ENCODE measurements around the gene FSTL4.

FSTL4 gene

DNA sequence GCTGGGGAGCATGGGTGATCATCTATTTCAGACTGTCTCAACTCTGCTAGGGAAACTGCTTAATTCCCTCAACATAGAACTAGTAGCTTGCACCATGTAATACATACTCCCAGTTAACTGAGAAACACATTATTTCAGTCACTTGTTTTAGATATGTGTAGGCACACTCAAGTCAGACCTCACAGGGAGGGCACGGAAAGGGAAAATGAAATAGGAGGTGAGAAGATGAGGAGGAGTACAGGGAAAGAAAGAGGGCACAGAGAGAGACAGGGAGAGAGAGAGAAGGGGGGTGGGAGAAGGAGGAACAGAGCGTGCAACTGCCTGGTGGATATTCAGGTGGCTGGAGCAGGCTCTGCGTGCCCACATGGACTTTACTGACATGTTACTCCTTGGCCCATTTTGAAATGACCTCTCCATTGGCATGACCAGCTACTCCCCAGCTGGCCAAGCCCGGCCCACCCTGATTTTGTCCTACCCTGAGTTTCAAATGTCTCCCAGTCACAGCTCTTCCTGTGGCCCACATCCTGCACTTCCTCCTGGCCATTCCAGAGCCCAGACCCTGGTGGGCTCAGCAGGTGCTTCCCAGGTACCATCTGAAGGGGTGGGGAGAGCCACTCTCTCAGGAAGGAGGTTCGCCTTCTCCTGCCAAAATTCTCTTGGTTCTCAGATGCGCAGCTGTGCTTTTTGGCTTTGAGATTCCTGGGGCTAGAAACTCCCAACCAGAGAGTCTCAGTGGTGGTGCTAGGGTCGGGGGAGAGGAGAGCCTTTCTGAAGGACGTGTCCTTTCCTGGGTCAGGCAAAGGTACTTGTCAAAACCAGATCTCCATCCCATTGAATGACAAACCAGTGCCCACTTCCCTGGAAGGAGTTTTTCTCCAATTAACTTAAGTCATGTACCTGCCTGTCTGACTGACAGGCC is 229.4 kb downstream of the FSTL4 start:
- H3K4me3 ChIP-seq (ENCODE audit: low read length) = no peak overlapping the region
- H3K9me2 ChIP-seq (replicated peaks; ENCODE audit: insufficient read depth, low read length) = no peaks in the 10 kb centered on the region
- no peaks in the 10 kb centered on the region for H4K20me1 ChIP-seq (ENCODE audit: insufficient read depth, low read length)
- no peaks in the 10 kb centered on the region for H3K9me3 ChIP-seq (replicated peaks; ENCODE audit: insufficient read depth, low read length)
- H3K4me1 ChIP-seq (ENCODE audit: low read length) = no peaks in the 10 kb centered on the region
- no peak for TF ChIP-seq EZH2 (optimal IDR thresholded peaks at IDR 0.05; ENCODE audit: low read depth, low read length)
- TF ChIP-seq EZH2phosphoT487 (IDR thresholded peaks at IDR 0.05; ENCODE audit: low read length) = no peak
- TF ChIP-seq, protein P1, sequence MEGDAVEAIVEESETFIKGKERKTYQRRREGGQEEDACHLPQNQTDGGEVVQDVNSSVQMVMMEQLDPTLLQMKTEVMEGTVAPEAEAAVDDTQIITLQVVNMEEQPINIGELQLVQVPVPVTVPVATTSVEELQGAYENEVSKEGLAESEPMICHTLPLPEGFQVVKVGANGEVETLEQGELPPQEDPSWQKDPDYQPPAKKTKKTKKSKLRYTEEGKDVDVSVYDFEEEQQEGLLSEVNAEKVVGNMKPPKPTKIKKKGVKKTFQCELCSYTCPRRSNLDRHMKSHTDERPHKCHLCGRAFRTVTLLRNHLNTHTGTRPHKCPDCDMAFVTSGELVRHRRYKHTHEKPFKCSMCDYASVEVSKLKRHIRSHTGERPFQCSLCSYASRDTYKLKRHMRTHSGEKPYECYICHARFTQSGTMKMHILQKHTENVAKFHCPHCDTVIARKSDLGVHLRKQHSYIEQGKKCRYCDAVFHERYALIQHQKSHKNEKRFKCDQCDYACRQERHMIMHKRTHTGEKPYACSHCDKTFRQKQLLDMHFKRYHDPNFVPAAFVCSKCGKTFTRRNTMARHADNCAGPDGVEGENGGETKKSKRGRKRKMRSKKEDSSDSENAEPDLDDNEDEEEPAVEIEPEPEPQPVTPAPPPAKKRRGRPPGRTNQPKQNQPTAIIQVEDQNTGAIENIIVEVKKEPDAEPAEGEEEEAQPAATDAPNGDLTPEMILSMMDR (IDR thresholded peaks at IDR 0.05; ENCODE audit: low read length) = no peak
- H3K27me3 ChIP-seq (replicated peaks; ENCODE audit: insufficient read depth, low read length) = no peaks in the 10 kb centered on the region
- no peak overlapping the region for H2AFZ ChIP-seq (ENCODE audit: low read length)
- H3K27ac ChIP-seq (ENCODE audit: low read length) = no peak overlapping the region
- H3K4me2 ChIP-seq (ENCODE audit: low read depth, low read length) = no peak overlapping the region
- H3K79me2 ChIP-seq (ENCODE audit: low read length) = no peaks in the 10 kb centered on the region
- no peak overlapping the region for H3K9ac ChIP-seq (ENCODE audit: low read length)
- H3K36me3 ChIP-seq (replicated peaks; ENCODE audit: insufficient read depth, low read length) = no peaks in the 10 kb centered on the region
- no peak for DNase-seq
- H3F3A ChIP-seq (ENCODE audit: insufficient read depth, low read length) = no peaks in the 10 kb centered on the region

- Histone ChIP-seq H3K9ac (ENCODE audit: low read length) (no peak overlapping the region), H3K27me3 (replicated peaks; ENCODE audit: insufficient read depth, low read length) (no peaks in the 10 kb centered on the region)
These were observed 230.6 kb downstream of the FSTL4 start for GRCh38 chr5:133381571-133382365.

DNA sequence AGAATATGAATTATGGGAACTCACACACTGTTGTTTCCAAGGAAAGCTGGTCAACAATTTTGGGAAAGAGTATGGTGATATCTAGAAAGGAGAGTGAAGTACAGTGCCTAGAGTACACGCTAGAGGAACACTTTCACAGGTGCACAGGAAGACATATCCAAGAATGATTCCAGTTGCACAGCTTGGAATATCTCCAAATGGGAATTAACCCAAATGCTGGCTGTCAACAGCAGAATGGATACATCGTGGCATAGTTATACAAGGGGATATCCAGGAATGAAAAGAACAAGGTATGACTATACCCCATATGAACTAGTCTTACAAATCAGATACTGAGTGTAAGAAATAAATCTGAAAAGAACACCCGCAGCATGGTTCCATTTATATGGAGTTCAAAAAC is 231.3 kb downstream of the FSTL4 start:
- no peaks in the 10 kb centered on the region for H3K4me1 ChIP-seq (ENCODE audit: low read length)
- H3K36me3 ChIP-seq (replicated peaks; ENCODE audit: insufficient read depth, low read length) = no peaks in the 10 kb centered on the region
- H2AFZ ChIP-seq (ENCODE audit: low read length) = no peak overlapping the region
- H3K79me2 ChIP-seq (ENCODE audit: low read length) = no peaks in the 10 kb centered on the region
- no peaks in the 10 kb centered on the region for H3K9me3 ChIP-seq (replicated peaks; ENCODE audit: insufficient read depth, low read length)
- TF ChIP-seq EZH2phosphoT487 (IDR thresholded peaks at IDR 0.05; ENCODE audit: low read length) = no peak
- TF ChIP-seq EZH2 (optimal IDR thresholded peaks at IDR 0.05; ENCODE audit: low read depth, low read length) = no peak
- TF ChIP-seq, protein P1 (IDR thresholded peaks at IDR 0.05; ENCODE audit: low read length) = no peak
- H3K9me2 ChIP-seq (replicated peaks; ENCODE audit: insufficient read depth, low read length) = no peaks in the 10 kb centered on the region
- no peaks in the 10 kb centered on the region for H3F3A ChIP-seq (ENCODE audit: insufficient read depth, low read length)
- H3K27ac ChIP-seq (ENCODE audit: low read length) = no peak overlapping the region
- no peak overlapping the region for H3K4me2 ChIP-seq (ENCODE audit: low read depth, low read length)
- no peaks in the 10 kb centered on the region for H4K20me1 ChIP-seq (ENCODE audit: insufficient read depth, low read length)
- H3K27me3 ChIP-seq (replicated peaks; ENCODE audit: insufficient read depth, low read length) = no peaks in the 10 kb centered on the region
- H3K9ac ChIP-seq (ENCODE audit: low read length) = no peak overlapping the region
- DNase-seq = no peak
- no peak overlapping the region for H3K4me3 ChIP-seq (ENCODE audit: low read length)

More at GRCh38 chr5:133381571-133382365, 230.6 kb downstream of the FSTL4 start:
- Histone ChIP-seq H3K9me2 (replicated peaks; ENCODE audit: insufficient read depth, low read length) (no peaks in the 10 kb centered on the region), H3K9me3 (replicated peaks; ENCODE audit: insufficient read depth, low read length) (no peaks in the 10 kb centered on the region), H3K79me2 (ENCODE audit: low read length) (no peaks in the 10 kb centered on the region), H3K4me2 (ENCODE audit: low read depth, low read length) (no peak overlapping the region), H4K20me1 (ENCODE audit: insufficient read depth, low read length) (no peaks in the 10 kb centered on the region), H3F3A (ENCODE audit: insufficient read depth, low read length) (no peaks in the 10 kb centered on the region), H3K4me3 (ENCODE audit: low read length) (no peak overlapping the region), H3K36me3 (replicated peaks; ENCODE audit: insufficient read depth, low read length) (no peaks in the 10 kb centered on the region), H3K27ac (ENCODE audit: low read length) (no peak overlapping the region), H2AFZ (ENCODE audit: low read length) (no peak overlapping the region), H3K4me1 (ENCODE audit: low read length) (no peaks in the 10 kb centered on the region)
- TF ChIP-seq, protein P1 (IDR thresholded peaks at IDR 0.05; ENCODE audit: low read length) = no peak
- TF ChIP-seq EZH2phosphoT487 (IDR thresholded peaks at IDR 0.05; ENCODE audit: low read length) (no peak), EZH2 (optimal IDR thresholded peaks at IDR 0.05; ENCODE audit: low read depth, low read length) (no peak)
- DNase-seq = no peak
